Mesangial cell (primary cell): ENCODE data around the gene IGSF10. TPM values are rescaled to one million over a fixed set of nuclear protein-coding genes. Genes with fewer than 3 reads are reported as not detected.

Source experiments
- total RNA-seq: library from RNA; depleted of rRNA; stranded (reverse); fragments of >200 nt; gene quantifications from 2 replicates; pipeline ENCODE4 v1.2.3, GENCODE V29; 2015

The IGSF10 gene, protein sequence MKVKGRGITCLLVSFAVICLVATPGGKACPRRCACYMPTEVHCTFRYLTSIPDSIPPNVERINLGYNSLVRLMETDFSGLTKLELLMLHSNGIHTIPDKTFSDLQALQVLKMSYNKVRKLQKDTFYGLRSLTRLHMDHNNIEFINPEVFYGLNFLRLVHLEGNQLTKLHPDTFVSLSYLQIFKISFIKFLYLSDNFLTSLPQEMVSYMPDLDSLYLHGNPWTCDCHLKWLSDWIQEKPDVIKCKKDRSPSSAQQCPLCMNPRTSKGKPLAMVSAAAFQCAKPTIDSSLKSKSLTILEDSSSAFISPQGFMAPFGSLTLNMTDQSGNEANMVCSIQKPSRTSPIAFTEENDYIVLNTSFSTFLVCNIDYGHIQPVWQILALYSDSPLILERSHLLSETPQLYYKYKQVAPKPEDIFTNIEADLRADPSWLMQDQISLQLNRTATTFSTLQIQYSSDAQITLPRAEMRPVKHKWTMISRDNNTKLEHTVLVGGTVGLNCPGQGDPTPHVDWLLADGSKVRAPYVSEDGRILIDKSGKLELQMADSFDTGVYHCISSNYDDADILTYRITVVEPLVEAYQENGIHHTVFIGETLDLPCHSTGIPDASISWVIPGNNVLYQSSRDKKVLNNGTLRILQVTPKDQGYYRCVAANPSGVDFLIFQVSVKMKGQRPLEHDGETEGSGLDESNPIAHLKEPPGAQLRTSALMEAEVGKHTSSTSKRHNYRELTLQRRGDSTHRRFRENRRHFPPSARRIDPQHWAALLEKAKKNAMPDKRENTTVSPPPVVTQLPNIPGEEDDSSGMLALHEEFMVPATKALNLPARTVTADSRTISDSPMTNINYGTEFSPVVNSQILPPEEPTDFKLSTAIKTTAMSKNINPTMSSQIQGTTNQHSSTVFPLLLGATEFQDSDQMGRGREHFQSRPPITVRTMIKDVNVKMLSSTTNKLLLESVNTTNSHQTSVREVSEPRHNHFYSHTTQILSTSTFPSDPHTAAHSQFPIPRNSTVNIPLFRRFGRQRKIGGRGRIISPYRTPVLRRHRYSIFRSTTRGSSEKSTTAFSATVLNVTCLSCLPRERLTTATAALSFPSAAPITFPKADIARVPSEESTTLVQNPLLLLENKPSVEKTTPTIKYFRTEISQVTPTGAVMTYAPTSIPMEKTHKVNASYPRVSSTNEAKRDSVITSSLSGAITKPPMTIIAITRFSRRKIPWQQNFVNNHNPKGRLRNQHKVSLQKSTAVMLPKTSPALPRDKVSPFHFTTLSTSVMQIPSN (N-terminal part only)
- 0.63 and 1.1 TPM in 2 replicates for total RNA-seq

DNA sequence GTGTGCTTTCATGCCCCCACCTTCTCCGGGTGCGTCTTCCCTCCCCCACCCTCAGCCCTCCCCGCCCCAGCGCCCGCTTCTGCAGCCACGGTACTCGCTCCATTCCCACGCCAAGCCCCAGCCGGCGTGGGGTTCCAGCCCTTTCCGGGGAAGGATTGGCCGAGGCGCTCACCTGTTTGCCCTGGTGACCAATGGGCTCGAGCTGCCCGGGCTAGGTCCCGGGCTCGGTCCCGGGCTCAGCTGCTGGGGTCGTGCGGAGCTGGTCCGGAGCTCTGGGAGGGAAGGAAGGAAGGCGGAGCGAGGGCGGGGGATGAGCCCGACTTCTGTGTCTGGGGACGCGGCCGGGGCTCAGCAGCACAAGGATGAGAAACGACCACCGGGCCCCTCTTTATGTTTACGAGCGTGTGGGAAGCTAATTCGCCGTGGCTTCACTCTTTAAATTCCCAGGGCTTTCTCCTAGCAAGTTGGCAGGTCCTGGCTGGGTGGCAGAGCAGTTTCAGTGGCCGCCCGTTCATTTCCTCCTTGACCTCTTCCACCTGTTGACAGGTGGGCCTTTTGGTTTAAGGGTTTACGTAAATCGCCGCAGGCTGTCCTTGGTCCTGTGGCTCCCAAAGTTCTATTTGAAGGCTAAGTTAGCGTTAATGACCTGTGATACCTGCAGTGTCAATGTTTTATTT lies at the start of gene IGSF10:
Gene IGSF10 (minus strand): TSS at position 288 of the 677 bp plus-strand sequence. CDS start 2,352 bp downstream, outside the sequence.

Other genes starting within 250 kb of the IGSF10 start
- gene P2RY14, start 182.5 kb downstream of the IGSF10 start, total RNA-seq = not detected in 2 replicates
- 0.49 and 0.51 TPM in 2 replicates for gene GPR87, start 144.2 kb downstream of the IGSF10 start, total RNA-seq
- not detected in 2 replicates for gene P2RY13, start 131.5 kb downstream of the IGSF10 start, total RNA-seq
- gene P2RY12, start 76.3 kb downstream of the IGSF10 start, total RNA-seq = not detected in 2 replicates